CD4-positive, alpha-beta memory T cell (primary cell): ENCODE results near the gene ASPHD2. TPM values are rescaled to one million over a fixed set of nuclear protein-coding genes. Genes with fewer than 3 reads are reported as not detected.

ENCODE experiments used
- CTCF ChIA-PET: fragments of 350-600 bp; sonication (Branson Sonifier 250); formaldehyde crosslinking; loops from one replicate; lab custom pipeline; 2021; ENCODE audit warnings: inconsistent platforms; ENCODE audit not compliant: partially characterized antibody; lab: Charles Lee
- POLR2A ChIA-PET: fragments of 350-600 bp; sonication (Branson Sonifier 250); formaldehyde crosslinking; loops from one replicate; lab custom pipeline; 2021; ENCODE audit not compliant: partially characterized antibody; lab: Charles Lee
- DNase-seq, 5 donors: peaks; one replicate each; pipeline versions ENCODE4 v3.0.0 to v3.0.0-alpha.2; 2020 to 2022; ENCODE audit warnings: mixed read lengths in 1 of 5
- H3K27ac ChIP-seq: one replicate; pipeline ENCODE4 v1.7.0; 2013; ENCODE audit warnings: low read depth, low read length
- H3K27me3 ChIP-seq: 2 replicates; pipeline ENCODE4 v1.7.0; 2013; ENCODE audit warnings: mild to moderate bottlenecking, low read length, moderate library complexity; ENCODE audit not compliant: insufficient read depth
- H3K36me3 ChIP-seq: 2 replicates; pipeline ENCODE4 v1.7.0; 2013; ENCODE audit warnings: mild to moderate bottlenecking, low read length, moderate library complexity; ENCODE audit not compliant: insufficient read depth
- H3K4me1 ChIP-seq: 2 replicates; pipeline ENCODE4 v1.7.0; 2013; ENCODE audit warnings: mild to moderate bottlenecking, low read length, moderate library complexity; ENCODE audit not compliant: insufficient read depth
- H3K4me3 ChIP-seq, 2 donors: one replicate each; pipeline ENCODE4 v1.7.0; 2013; ENCODE audit warnings: low read length in 2 of 2, mild to moderate bottlenecking in 1 of 2
- H3K9me3 ChIP-seq, 2 donors: one replicate each; pipeline ENCODE4 v1.7.0; 2013; ENCODE audit warnings: low read length in 2 of 2, control low read depth in 1 of 2; ENCODE audit not compliant: control insufficient read depth in 1 of 2
- H3K27ac Mint-ChIP-seq, 7 donors: one replicate each; pipeline ENCODE4 v1.8.0; 2020 to 2021; ENCODE audit warnings: mixed read lengths in 7 of 7, mild to moderate bottlenecking in 6 of 7, inconsistent platforms in 3 of 7, moderate library complexity in 3 of 7
- H3K27me3 Mint-ChIP-seq, 2 donors: one replicate each; pipeline ENCODE4 v1.8.0; 2020 to 2021; ENCODE audit warnings: mixed read lengths in 2 of 2
- H3K36me3 Mint-ChIP-seq, 2 donors: one replicate each; pipeline ENCODE4 v1.8.0; 2020 to 2021; ENCODE audit warnings: mixed read lengths in 2 of 2, inconsistent platforms in 1 of 2, mild to moderate bottlenecking in 1 of 2
- H3K4me1 Mint-ChIP-seq, 4 donors: one replicate each; pipeline ENCODE4 v1.8.0; 2020 to 2021; ENCODE audit warnings: mixed read lengths in 4 of 4, mild to moderate bottlenecking in 1 of 4
- H3K4me3 Mint-ChIP-seq, 8 donors: one replicate each; pipeline ENCODE4 v1.8.0; 2020 to 2021; ENCODE audit warnings: mixed read lengths in 8 of 8, mild to moderate bottlenecking in 7 of 8, moderate library complexity in 6 of 8, inconsistent platforms in 3 of 8
- H3K9me3 Mint-ChIP-seq, 8 donors: one replicate each; pipeline ENCODE4 v1.8.0; 2020 to 2021; ENCODE audit warnings: mixed read lengths in 8 of 8, mild to moderate bottlenecking in 5 of 8, inconsistent platforms in 3 of 8, moderate library complexity in 1 of 8
- intact Hi-C: fragments of 100-400 bp; cut with micrococcal nuclease; formaldehyde crosslinking; loops from one replicate; pipeline ENCODE4 v1.15.1; 2023
- polyA plus RNA-seq, 2 donors: library from polyadenylated mRNA; unstranded; fragments of 300-500 nt; fragmentation: Illumina TruSeq; gene quantifications; one replicate each; pipeline ENCODE4 v1.2.3, GENCODE V29; 2021
- total RNA-seq, 2 experiments: library from RNA; stranded (reverse); gene quantifications; one replicate each; pipeline ENCODE4 v1.2.3, GENCODE V29; 2021

ASPHD2 gene
- total and polyA plus RNA-seq, 4 experiments from 2014 or later: 2.8 to 4.1 (median 4.0) TPM

- no peaks in the 10 kb centered on the region for H3K27me3 ChIP-seq
- H3K4me1 ChIP-seq: no peaks in the 10 kb centered on the region
- no peak overlapping the region for H3K27ac ChIP-seq
- Mint-ChIP-seq H3K27me3 (no peaks in the 10 kb centered on the region), H3K27ac (no peak overlapping the region), H3K4me1 (peaks cover 0 to 2% (median under 1%) of the 10 kb centered on the region in 4 donors), H3K9me3 (no peaks in the 10 kb centered on the region), H3K36me3 (peaks cover 60 to 86% of the 10 kb centered on the region in 2 donors), H3K4me3 (peak overlapping the region in 1 of 8 donors; percentile 60)
- H3K4me3 ChIP-seq: no peak overlapping the region
- no peak for DNase-seq
- peaks cover 87% of the 10 kb centered on the region for H3K36me3 ChIP-seq
- intact Hi-C loops: no loop called here
- ChIA-PET POLR2A (interaction anchor here (1.2 kb wide), 2 partner anchors 8 to 9 kb away, joined by 3 read pairs; partner anchors contain the start of genes HPS4 and SRRD), CTCF (interaction anchor here (1.2 kb wide), 1 partner anchor 150 kb away, joined by 3 read pairs; no protein-coding TSS in a partner anchor)
- no peaks in the 10 kb centered on the region for H3K9me3 ChIP-seq
Observed at GRCh38 chr22:26492220-26492619, 63.2 kb downstream of the ASPHD2 start.

- H3K27me3 Mint-ChIP-seq: no peaks in the 10 kb centered on the region
- H3K4me3 Mint-ChIP-seq: no peak overlapping the region
- Histone ChIP-seq H3K4me3 (no peak overlapping the region), H3K27me3 (no peaks in the 10 kb centered on the region), H3K27ac (no peak overlapping the region), H3K9me3 (no peaks in the 10 kb centered on the region), H3K4me1 (no peaks in the 10 kb centered on the region), H3K36me3 (peaks cover 81% of the 10 kb centered on the region)
- H3K9me3 Mint-ChIP-seq: peaks cover 0 to under 1% (median 0%) of the 10 kb centered on the region in 8 donors
- no peak for DNase-seq
- ChIA-PET POLR2A (interaction anchor here (1.2 kb wide), 1 partner anchor 11 kb away, joined by 7 read pairs; the partner anchor contains the start of genes HPS4 and SRRD), CTCF (interaction anchor here (1.0 kb wide), 1 partner anchor 9 kb away, joined by 4 read pairs; no protein-coding TSS in a partner anchor)
- H3K4me1 Mint-ChIP-seq: peaks cover 0 to 3% (median under 1%) of the 10 kb centered on the region in 4 donors
- peaks cover 48 to 81% of the 10 kb centered on the region in 2 donors for H3K36me3 Mint-ChIP-seq
- intact Hi-C loops: no loop called here
- H3K27ac Mint-ChIP-seq: peak overlapping the region in 3 of 7 donors; percentile 72 to 74 (median 73)
Observed at GRCh38 chr22:26494506-26494905, 65.4 kb downstream of the ASPHD2 start.

Other genes with a start within 250 kb of the ASPHD2 start
- 10 to 100 TPM; 54.0 to 59.7 TPM for gene HPS4, start 54.5 kb downstream of the ASPHD2 start, total RNA-seq
- 10 to 100 TPM in 1 of 2 donors, 1 to 10 TPM in 1; 7.9 to 19.7 TPM for gene HPS4, start 54.5 kb downstream of the ASPHD2 start, polyA plus RNA-seq
- 10 to 100 TPM; 19.5 to 20.7 TPM for gene SRRD, start 54.6 kb downstream of the ASPHD2 start, total RNA-seq
- 10 to 100 TPM; 17.6 to 28.9 TPM for gene SRRD, start 54.6 kb downstream of the ASPHD2 start, polyA plus RNA-seq
- 10 to 100 TPM; 72.7 to 74.5 TPM for gene TFIP11, start 83.2 kb downstream of the ASPHD2 start, total RNA-seq
- gene TFIP11, start 83.2 kb downstream of the ASPHD2 start, polyA plus RNA-seq: 10 to 100 TPM; 22.2 to 45.4 TPM
- gene TPST2, start 160.9 kb downstream of the ASPHD2 start, total RNA-seq: 10 to 100 TPM; 23.9 to 27.9 TPM
- 10 to 100 TPM; 46.6 to 47.8 TPM for gene TPST2, start 160.9 kb downstream of the ASPHD2 start, polyA plus RNA-seq
- gene CRYBB1, start 188.8 kb downstream of the ASPHD2 start, total RNA-seq: not detected
- not detected for gene CRYBB1, start 188.8 kb downstream of the ASPHD2 start, polyA plus RNA-seq
- gene CRYBA4, start 192.7 kb downstream of the ASPHD2 start, total RNA-seq: not detected
- gene CRYBA4, start 192.7 kb downstream of the ASPHD2 start, polyA plus RNA-seq: not detected
- 100 to 1,000 TPM; 260 to 270 TPM for gene MIAT, start 228.3 kb downstream of the ASPHD2 start, total RNA-seq
- 1 to 10 TPM in 1 of 2 donors, under 1 TPM in 1; 0.54 to 4.7 TPM for gene MIAT, start 228.3 kb downstream of the ASPHD2 start, polyA plus RNA-seq